BJ (cell line): ENCODE measurements around the gene FANCC. TPM values are rescaled to one million over a fixed set of nuclear protein-coding genes. Genes with fewer than 3 reads are reported as not detected.

Experiments
- CTCF ChIA-PET: fragments of 350-600 bp; formaldehyde crosslinking; extraction: SDS; loops from one replicate; lab custom pipeline; 2021; ENCODE audit warnings: antibody characterized with exemption, inconsistent platforms; lab: Yijun Ruan, JAX
- POLR2A ChIA-PET: fragments of 300-600 bp; sonication (Branson Sonifier 250); formaldehyde crosslinking; extraction: SDS; loops from one replicate; lab custom pipeline; 2021; ENCODE audit warnings: antibody characterized with exemption; lab: Charles Lee
- DNase-seq: peaks from one replicate; pipeline ENCODE4 v3.0.0-alpha.2; 2011; ENCODE audit warnings: low read depth
- H3K27me3 ChIP-seq: 2 replicates; pipeline ENCODE4 v1.6.0; 2011; ENCODE audit warnings: low read length; ENCODE audit not compliant: control insufficient read depth, insufficient read depth
- H3K36me3 ChIP-seq: 2 replicates; pipeline ENCODE4 v1.5.1; 2011; ENCODE audit warnings: low read length; ENCODE audit not compliant: control insufficient read depth, insufficient read depth
- H3K4me3 ChIP-seq: 2 replicates; pipeline ENCODE4 v1.5.1; 2011; ENCODE audit warnings: low read depth, mild to moderate bottlenecking, control low read depth, low read length
- CTCF ChIP-seq: IDR thresholded peaks from 2 replicates; pipeline ENCODE4 v1.5.1; 2011; ENCODE audit warnings: low read depth, mild to moderate bottlenecking, control low read depth, inconsistent platforms, low read length, moderate library complexity; ENCODE audit not compliant: insufficient read depth
- polyA plus RNA-seq: library from polyadenylated mRNA; depleted of rRNA; stranded (reverse); fragments of >200 nt; gene quantifications from 2 replicates; pipeline ENCODE4 v1.2.3, GENCODE V29; 2011

The FANCC gene
- polyA plus RNA-seq, 1 experiment: 6.1 TPM

- DNase-seq: no peak
- CTCF ChIA-PET: interaction anchor here (0.5 to 4.2 kb wide), 5 partner anchors 11 to 467 kb away, joined by 3 to 22 read pairs (median 5); no protein-coding TSS in a partner anchor
- no peak for TF ChIP-seq CTCF
Measured at GRCh38 chr9:95138474-95138873, 179.0 kb downstream of the FANCC start.

GRCh38 chr9:95137587-95138145, 179.8 kb downstream of the FANCC start:
- POLR2A ChIA-PET: no interaction called here

More at GRCh38 chr9:95138474-95138873, 179.0 kb downstream of the FANCC start:
- no peaks in the 10 kb centered on the region for H3K27me3 ChIP-seq
- H3K36me3 ChIP-seq: no peaks in the 10 kb centered on the region
- POLR2A ChIA-PET: no interaction called here
- no peak overlapping the region for H3K4me3 ChIP-seq

GRCh38 chr9:95135756-95136155, 181.8 kb downstream of the FANCC start:
- ChIA-PET POLR2A (no interaction called here), CTCF (no interaction called here)
- Histone ChIP-seq H3K36me3 (no peaks in the 10 kb centered on the region), H3K27me3 (no peaks in the 10 kb centered on the region), H3K4me3 (no peak overlapping the region)
- TF ChIP-seq CTCF: no peak
- no peak for DNase-seq

More at GRCh38 chr9:95137587-95138145, 179.8 kb downstream of the FANCC start:
- Histone ChIP-seq H3K4me3 (no peak overlapping the region), H3K27me3 (no peaks in the 10 kb centered on the region), H3K36me3 (no peaks in the 10 kb centered on the region)
- DNase-seq: no peak
- CTCF ChIA-PET: interaction anchor here (0.6 to 4.2 kb wide), 5 partner anchors 10 to 466 kb away, joined by 3 to 22 read pairs (median 6); no protein-coding TSS in a partner anchor
- TF ChIP-seq CTCF: no peak

- no peak overlapping the region for H3K4me3 ChIP-seq
- POLR2A ChIA-PET: no interaction called here
Measured at GRCh38 chr9:95134457-95134881, 183.0 kb downstream of the FANCC start.

GRCh38 chr9:95133325-95133705, 184.2 kb downstream of the FANCC start:
- DNase-seq: no peak
- no peak overlapping the region for H3K4me3 ChIP-seq
- TF ChIP-seq CTCF: no peak
- ChIA-PET POLR2A (no interaction called here), CTCF (interaction anchor here (10.8 kb wide), 1 partner anchor 458 kb away, joined by 377 read pairs; no protein-coding TSS in a partner anchor)
- H3K36me3 ChIP-seq: no peaks in the 10 kb centered on the region
- H3K27me3 ChIP-seq: no peaks in the 10 kb centered on the region

More at GRCh38 chr9:95134457-95134881, 183.0 kb downstream of the FANCC start:
- no peak for DNase-seq
- CTCF ChIA-PET: interaction anchor here (0.8 to 10.8 kb wide), 4 partner anchors 18 to 459 kb away, joined by 3 to 377 read pairs (median 4); no protein-coding TSS in a partner anchor
- H3K27me3 ChIP-seq: no peaks in the 10 kb centered on the region
- H3K36me3 ChIP-seq: no peaks in the 10 kb centered on the region
- TF ChIP-seq CTCF: no peak
